A673 (cell line): ENCODE results near the gene TMEM161A. TPM values are rescaled to one million over a fixed set of nuclear protein-coding genes. Genes with fewer than 3 reads are reported as not detected.

Experiments used
- BruUV-seq: library from RNA; stranded (reverse); fragments of 400-500 nt; replicated peaks from 2 replicates; lab custom pipeline; 2021; lab: Mats Ljungman, UMichigan
- CTCF ChIA-PET: fragments of 300-600 bp; sonication (Branson Sonifier 250); formaldehyde crosslinking; loops from one replicate; lab custom pipeline; 2022; ENCODE audit warnings: antibody characterized with exemption; lab: Charles Lee
- POLR2A ChIA-PET: fragments of 300-600 bp; sonication (Branson Sonifier 250); formaldehyde crosslinking; loops from one replicate; lab custom pipeline; 2022; ENCODE audit warnings: antibody characterized with exemption; ENCODE audit not compliant: low non-redundant PET; lab: Charles Lee
- DNase-seq: peaks from one replicate; pipeline ENCODE4 v3.0.0-alpha.2; 2015; ENCODE audit warnings: low spot score
- H3K27ac ChIP-seq: fragments of 200-600 bp; sonication (generic); 2 replicates; pipeline ENCODE4 v1.5.1; 2016; ENCODE audit warnings: mixed run types, low read depth, mild to moderate bottlenecking, mixed read lengths, antibody characterized with exemption, low read length; ENCODE audit not compliant: poor library complexity, severe bottlenecking
- H3K27me3 ChIP-seq: fragments of 200-600 bp; sonication (generic); replicated peaks from 2 replicates; pipeline ENCODE4 v1.6.1; 2017; ENCODE audit warnings: mixed run types, low read depth, mild to moderate bottlenecking, mixed read lengths, antibody characterized with exemption, low read length; ENCODE audit not compliant: insufficient read depth, poor library complexity
- H3K36me3 ChIP-seq: fragments of 200-600 bp; sonication (generic); 2 replicates; pipeline ENCODE4 v1.6.1; 2016; ENCODE audit warnings: mixed run types, mild to moderate bottlenecking, mixed read lengths, antibody characterized with exemption, low read length; ENCODE audit not compliant: insufficient read depth, poor library complexity, severe bottlenecking
- H3K4me1 ChIP-seq: fragments of 200-600 bp; sonication (generic); 2 replicates; pipeline ENCODE4 v1.6.1; 2017; ENCODE audit warnings: mixed run types, mild to moderate bottlenecking, mixed read lengths, antibody characterized with exemption, low read length; ENCODE audit not compliant: insufficient read depth, poor library complexity, severe bottlenecking
- H3K4me3 ChIP-seq: fragments of 200-600 bp; sonication (generic); 2 replicates; pipeline ENCODE4 v1.5.1; 2016; ENCODE audit warnings: low read depth, mixed run types, mild to moderate bottlenecking, mixed read lengths, low read length; ENCODE audit not compliant: poor library complexity, severe bottlenecking
- H3K9me3 ChIP-seq: fragments of 200-600 bp; sonication (generic); 2 replicates; pipeline ENCODE4 v1.6.1; 2016; ENCODE audit warnings: mixed run types, low read depth, mild to moderate bottlenecking, mixed read lengths, antibody characterized with exemption, low read length; ENCODE audit not compliant: poor library complexity, severe bottlenecking
- EZH2 ChIP-seq: fragments of 200-600 bp; sonication (generic); IDR thresholded peaks from 2 replicates; pipeline ENCODE4 v1.6.1; 2017; ENCODE audit warnings: borderline replicate concordance, low read depth, mild to moderate bottlenecking, mixed read lengths, antibody characterized with exemption, low read length; ENCODE audit not compliant: poor library complexity, severe bottlenecking
- intact Hi-C: fragments of 100-400 bp; cut with micrococcal nuclease; formaldehyde crosslinking; loops from one replicate; pipeline ENCODE4 v1.10.0; 2022; ENCODE audit not compliant: unreplicated experiment
- total RNA-seq: library from RNA; stranded (reverse); gene quantifications from 2 replicates; pipeline ENCODE4 v1.2.3, GENCODE V29; 2021
- TF ChIP-seq, protein P1 (sequence below): fragments of 300-800, 200-600 bp; sonication (generic); conservative IDR thresholded peaks from 2 replicates; pipeline ENCODE4 v1.5.1; 2017; ENCODE audit warnings: low read depth, mild to moderate bottlenecking, antibody characterized with exemption, low read length, moderate library complexity, mixed read lengths

TMEM161A gene
- total RNA-seq, 1 experiment from 2014 or later: 34.4 TPM

DNA sequence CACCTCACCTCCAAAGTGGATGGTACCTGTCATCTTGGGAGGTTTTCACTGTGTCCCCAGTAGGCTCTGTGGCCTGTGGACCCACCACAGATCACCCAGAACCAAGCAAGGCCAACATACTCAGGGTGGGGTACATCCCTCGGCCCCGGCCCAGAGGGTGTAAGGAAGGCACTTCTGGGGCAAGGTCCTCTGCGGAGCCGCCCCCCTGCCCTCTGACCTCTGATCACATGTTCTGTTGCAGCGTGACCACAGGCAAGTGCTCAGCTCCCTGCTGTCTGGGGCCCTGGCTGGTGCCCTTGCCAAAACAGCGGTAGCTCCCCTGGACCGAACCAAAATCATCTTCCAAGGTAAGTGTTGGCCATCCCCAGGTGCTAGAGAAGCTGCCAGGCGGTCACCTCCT is 36.7 kb downstream of the TMEM161A start:
- no peak for DNase-seq
- no TSS peak for BruUV-seq

DNA sequence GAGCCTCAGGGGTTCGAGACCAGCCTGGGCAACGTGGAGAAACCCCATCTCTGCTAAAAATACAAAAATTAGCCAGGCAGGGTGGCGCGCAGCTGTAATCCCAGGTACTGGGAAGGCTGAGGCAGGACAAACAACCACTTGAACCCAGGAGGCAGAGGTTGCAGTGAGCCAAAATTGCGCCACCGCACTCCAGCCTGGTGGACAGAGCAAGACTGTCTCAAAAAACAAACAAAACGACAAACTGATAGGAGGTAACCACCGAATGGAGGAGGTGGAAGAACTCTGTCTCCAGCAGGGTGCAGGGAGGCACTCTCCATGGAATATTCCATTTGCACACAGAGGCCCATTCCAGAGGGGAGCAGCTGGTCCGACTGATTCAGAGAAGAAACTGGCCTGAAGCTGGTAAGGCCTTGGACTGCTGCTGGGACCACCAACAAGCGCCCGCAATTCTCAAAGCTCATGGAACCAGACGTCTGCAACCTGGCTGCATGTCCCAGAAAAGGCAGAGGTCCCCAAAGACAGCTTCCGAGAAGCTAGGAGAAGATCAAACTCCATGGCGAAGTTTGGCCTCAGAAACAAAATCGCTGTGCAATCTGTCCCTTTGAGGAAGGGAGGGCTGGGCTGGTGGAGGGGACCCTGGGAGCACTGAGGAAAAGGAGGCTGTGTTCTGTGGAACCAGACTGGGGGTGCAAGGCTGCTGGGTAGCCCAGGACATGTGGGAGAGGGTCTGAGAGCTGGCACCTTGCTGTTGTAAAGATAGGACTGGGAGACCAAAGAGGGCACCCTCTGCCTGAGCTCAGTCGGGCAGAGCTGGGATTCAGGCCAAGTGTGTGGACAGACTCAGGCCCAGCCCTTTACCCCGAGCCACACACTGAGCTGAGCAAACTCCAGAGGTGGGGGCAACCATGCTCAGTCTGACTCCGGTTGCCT is 39.3 kb downstream of the TMEM161A start:
- Histone ChIP-seq H3K4me1 (no peaks in the 10 kb centered on the region), H3K9me3 (no peaks in the 10 kb centered on the region), H3K4me3 (no peak overlapping the region), H3K27me3 (no peaks in the 10 kb centered on the region), H3K27ac (no peak overlapping the region), H3K36me3 (no peaks in the 10 kb centered on the region)
- ChIA-PET CTCF (no interaction called here), POLR2A (no interaction called here)
- TF ChIP-seq, protein P1, sequence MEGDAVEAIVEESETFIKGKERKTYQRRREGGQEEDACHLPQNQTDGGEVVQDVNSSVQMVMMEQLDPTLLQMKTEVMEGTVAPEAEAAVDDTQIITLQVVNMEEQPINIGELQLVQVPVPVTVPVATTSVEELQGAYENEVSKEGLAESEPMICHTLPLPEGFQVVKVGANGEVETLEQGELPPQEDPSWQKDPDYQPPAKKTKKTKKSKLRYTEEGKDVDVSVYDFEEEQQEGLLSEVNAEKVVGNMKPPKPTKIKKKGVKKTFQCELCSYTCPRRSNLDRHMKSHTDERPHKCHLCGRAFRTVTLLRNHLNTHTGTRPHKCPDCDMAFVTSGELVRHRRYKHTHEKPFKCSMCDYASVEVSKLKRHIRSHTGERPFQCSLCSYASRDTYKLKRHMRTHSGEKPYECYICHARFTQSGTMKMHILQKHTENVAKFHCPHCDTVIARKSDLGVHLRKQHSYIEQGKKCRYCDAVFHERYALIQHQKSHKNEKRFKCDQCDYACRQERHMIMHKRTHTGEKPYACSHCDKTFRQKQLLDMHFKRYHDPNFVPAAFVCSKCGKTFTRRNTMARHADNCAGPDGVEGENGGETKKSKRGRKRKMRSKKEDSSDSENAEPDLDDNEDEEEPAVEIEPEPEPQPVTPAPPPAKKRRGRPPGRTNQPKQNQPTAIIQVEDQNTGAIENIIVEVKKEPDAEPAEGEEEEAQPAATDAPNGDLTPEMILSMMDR: no peak
- no peak for TF ChIP-seq EZH2
- no TSS peak for BruUV-seq
- intact Hi-C loops: no loop called here
- DNase-seq: no peak

More for the DNA sequence above, 36.7 kb downstream of the TMEM161A start:
- H3K36me3 ChIP-seq: no peaks in the 10 kb centered on the region
- H3K9me3 ChIP-seq: no peaks in the 10 kb centered on the region
- H3K4me3 ChIP-seq: no peak overlapping the region
- CTCF ChIA-PET: no interaction called here
- no peak overlapping the region for H3K27ac ChIP-seq
- no peaks in the 10 kb centered on the region for H3K27me3 ChIP-seq
- intact Hi-C loops: no loop called here
- POLR2A ChIA-PET: no interaction called here
- TF ChIP-seq EZH2: no peak
- TF ChIP-seq, protein P1: no peak
- peaks cover 12% of the 10 kb centered on the region for H3K4me1 ChIP-seq

DNA sequence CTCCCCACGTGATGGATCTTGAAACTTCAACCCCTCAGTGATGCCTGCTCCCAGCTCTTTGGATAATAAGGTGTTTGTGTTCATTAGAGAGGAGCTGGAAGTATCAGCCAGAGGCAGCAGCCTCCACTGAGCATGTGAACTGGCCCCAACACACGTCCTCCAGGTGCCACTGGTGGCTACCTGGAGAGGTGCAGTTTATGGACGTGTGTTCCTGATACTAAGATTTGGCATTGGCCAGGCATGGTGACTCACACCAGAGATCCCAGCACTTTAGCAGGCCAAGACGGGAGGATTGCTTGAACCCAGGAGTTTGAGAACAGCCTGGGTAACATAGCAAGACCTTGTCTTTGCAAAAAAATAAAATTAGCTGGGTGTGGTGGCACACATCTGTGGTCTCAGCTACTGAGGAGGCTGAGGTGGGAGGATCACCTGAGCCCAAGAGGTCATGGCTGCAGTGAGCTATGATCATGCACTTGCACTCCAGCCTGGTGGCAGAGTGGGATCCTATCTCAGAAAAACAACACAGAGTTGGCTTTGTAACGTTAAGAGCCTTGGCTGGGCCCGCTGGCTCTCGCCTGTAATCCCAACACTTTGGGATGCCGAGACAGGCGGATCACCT is 40.1 kb downstream of the TMEM161A start:
- no TSS peak for BruUV-seq
- Histone ChIP-seq H3K27ac (no peak overlapping the region), H3K27me3 (no peaks in the 10 kb centered on the region), H3K9me3 (no peaks in the 10 kb centered on the region), H3K4me1 (no peaks in the 10 kb centered on the region), H3K4me3 (no peak overlapping the region), H3K36me3 (no peaks in the 10 kb centered on the region)
- ChIA-PET CTCF (no interaction called here), POLR2A (interaction anchor here (0.6 kb wide), 1 partner anchor 127 kb away, joined by 3 read pairs; no protein-coding TSS in a partner anchor)
- TF ChIP-seq, protein P1: no peak
- no peak for TF ChIP-seq EZH2
- intact Hi-C loops: no loop called here
- no peak for DNase-seq
